ENCODE measurements around the gene SCD5. TPM values are rescaled to one million over a fixed set of nuclear protein-coding genes. Genes with fewer than 3 reads are reported as not detected.

The SCD5 gene
- polyA plus RNA-seq, 1 donor from 2014 or later, result 212 TPM

DNA sequence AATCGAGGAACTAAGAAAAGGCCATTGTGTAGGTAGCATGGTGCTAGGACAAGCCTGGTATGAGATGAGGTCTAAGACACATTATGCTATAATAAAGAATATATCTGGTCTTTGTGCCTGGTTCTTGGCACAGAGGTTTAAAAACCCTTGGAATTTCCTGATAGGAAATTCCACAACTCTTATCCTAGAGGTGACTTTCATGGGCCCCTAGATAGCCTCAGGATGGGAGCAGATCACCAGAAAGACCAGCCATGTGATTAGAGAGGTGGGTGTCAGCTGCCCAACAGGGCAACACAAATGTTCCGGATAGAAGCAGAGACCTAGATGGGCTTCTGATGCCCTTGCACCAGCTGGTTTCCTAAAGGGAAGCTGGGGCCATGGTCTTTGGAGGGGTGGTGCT, 107.2 kb downstream of the SCD5 start:
- Histone ChIP-seq H3F3A (ENCODE audit: insufficient read depth, low read length, poor library complexity, severe bottlenecking) (no peaks in the 10 kb centered on the region), H3K9me3 (ENCODE audit: low read length) (no peaks in the 10 kb centered on the region), H4K20me1 (ENCODE audit: insufficient read depth) (no peaks in the 10 kb centered on the region), H3K4me3 (ENCODE audit: low read length) (no peak overlapping the region), H3K4me2 (ENCODE audit: low read length) (no peak overlapping the region), H3K27me3 (ENCODE audit: insufficient read depth, low read depth, low read length) (no peaks in the 10 kb centered on the region), H3K9ac (ENCODE audit: low read length) (no peak overlapping the region), H3K79me2 (replicated peaks; ENCODE audit: insufficient read depth, low read length) (no peaks in the 10 kb centered on the region), H2AFZ (ENCODE audit: low read depth, low read length) (no peak overlapping the region), H3K9me2 (ENCODE audit: insufficient read depth, low read length) (no peaks in the 10 kb centered on the region), H3K27ac (ENCODE audit: low read length) (no peak overlapping the region), H3K36me3 (ENCODE audit: insufficient read depth, low read length) (no peaks in the 10 kb centered on the region)
- no peak for TF ChIP-seq RAD21 (conservative IDR thresholded peaks at IDR 0.05)
- no peak for TF ChIP-seq POLR2AphosphoS5 (IDR thresholded peaks at IDR 0.05)
- TF ChIP-seq SMC3 (conservative IDR thresholded peaks at IDR 0.05; ENCODE audit: poor library complexity), result no peak
- TF ChIP-seq, protein P1, sequence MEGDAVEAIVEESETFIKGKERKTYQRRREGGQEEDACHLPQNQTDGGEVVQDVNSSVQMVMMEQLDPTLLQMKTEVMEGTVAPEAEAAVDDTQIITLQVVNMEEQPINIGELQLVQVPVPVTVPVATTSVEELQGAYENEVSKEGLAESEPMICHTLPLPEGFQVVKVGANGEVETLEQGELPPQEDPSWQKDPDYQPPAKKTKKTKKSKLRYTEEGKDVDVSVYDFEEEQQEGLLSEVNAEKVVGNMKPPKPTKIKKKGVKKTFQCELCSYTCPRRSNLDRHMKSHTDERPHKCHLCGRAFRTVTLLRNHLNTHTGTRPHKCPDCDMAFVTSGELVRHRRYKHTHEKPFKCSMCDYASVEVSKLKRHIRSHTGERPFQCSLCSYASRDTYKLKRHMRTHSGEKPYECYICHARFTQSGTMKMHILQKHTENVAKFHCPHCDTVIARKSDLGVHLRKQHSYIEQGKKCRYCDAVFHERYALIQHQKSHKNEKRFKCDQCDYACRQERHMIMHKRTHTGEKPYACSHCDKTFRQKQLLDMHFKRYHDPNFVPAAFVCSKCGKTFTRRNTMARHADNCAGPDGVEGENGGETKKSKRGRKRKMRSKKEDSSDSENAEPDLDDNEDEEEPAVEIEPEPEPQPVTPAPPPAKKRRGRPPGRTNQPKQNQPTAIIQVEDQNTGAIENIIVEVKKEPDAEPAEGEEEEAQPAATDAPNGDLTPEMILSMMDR (IDR thresholded peaks at IDR 0.05; ENCODE audit: poor library complexity, severe bottlenecking), result no peak

DNA sequence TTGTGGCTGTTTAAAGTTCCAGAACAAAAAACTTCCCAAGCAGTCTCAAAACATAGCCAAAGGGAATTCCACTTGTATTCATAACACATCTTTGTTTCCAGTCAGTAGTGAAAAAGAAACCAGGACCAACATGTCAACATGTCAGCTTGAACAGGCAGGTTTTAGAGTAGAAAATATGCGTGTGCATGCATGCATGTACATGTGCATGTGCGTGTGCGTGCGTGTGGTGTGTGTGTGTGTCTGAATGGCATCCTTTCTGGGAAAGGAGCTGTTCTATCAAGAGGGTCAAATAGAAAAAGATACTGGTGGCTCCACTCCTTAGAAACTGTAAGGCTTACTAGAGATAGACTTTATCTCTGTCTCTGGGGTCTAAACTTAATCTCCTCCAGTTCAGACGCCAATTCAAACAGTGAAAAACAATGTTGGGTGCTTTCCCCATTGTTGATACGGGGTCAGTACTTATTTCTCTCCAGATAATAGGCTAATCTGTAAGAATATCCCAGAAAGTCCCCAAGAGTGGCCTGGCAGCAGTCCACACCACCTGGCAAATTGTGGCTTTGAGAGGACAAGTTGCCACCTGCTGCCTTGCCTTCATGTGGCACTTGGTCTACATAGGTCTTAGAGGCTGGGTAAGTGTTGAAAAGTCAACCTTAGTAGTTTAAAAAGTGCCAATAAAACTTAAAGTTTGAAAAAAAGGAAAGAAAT, 110.4 kb downstream of the SCD5 start:
- no peaks in the 10 kb centered on the region for H3K9me3 ChIP-seq (ENCODE audit: low read length)
- H3K27me3 ChIP-seq (ENCODE audit: insufficient read depth, low read depth, low read length), result no peaks in the 10 kb centered on the region
- no peak overlapping the region for H3K4me3 ChIP-seq (ENCODE audit: low read length)
- H3K27ac ChIP-seq (ENCODE audit: low read length), result no peak overlapping the region
- H3K9me2 ChIP-seq (ENCODE audit: insufficient read depth, low read length), result no peaks in the 10 kb centered on the region
- H3K9ac ChIP-seq (ENCODE audit: low read length), result no peak overlapping the region
- H3K4me2 ChIP-seq (ENCODE audit: low read length), result no peak overlapping the region
- no peaks in the 10 kb centered on the region for H3K79me2 ChIP-seq (replicated peaks; ENCODE audit: insufficient read depth, low read length)
- no peaks in the 10 kb centered on the region for H4K20me1 ChIP-seq (ENCODE audit: insufficient read depth)
- H3K36me3 ChIP-seq (ENCODE audit: insufficient read depth, low read length), result no peaks in the 10 kb centered on the region
- no peak overlapping the region for H2AFZ ChIP-seq (ENCODE audit: low read depth, low read length)
- no peaks in the 10 kb centered on the region for H3F3A ChIP-seq (ENCODE audit: insufficient read depth, low read length, poor library complexity, severe bottlenecking)
- no peak for TF ChIP-seq EP300 (conservative IDR thresholded peaks at IDR 0.05; ENCODE audit: poor library complexity, severe bottlenecking)
- TF ChIP-seq, protein P1 (IDR thresholded peaks at IDR 0.05; ENCODE audit: poor library complexity, severe bottlenecking), result no peak

DNA sequence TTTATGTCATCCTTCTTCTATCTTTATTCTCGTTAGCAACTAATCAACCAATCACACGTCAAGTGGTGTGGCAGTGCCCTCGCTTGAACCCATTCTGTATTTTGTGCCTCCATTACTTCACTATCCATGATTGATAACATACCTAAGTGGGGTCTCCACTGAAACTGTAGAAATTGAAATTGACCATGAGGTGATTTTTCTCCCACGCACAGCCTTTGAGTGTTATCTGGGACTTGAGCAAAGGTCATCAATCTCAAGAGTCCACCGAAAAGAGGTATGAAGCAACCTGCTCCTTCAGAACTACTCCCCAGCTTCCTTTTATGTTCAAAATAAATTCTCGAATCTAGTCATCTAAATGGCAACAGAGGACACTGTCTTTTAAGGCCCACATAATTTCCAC, 111.1 kb downstream of the SCD5 start:
- H3K4me2 ChIP-seq (ENCODE audit: low read length), result no peak overlapping the region
- H3K4me3 ChIP-seq (ENCODE audit: low read length), result no peak overlapping the region
- no peak overlapping the region for H3K27ac ChIP-seq (ENCODE audit: low read length)
- H3K9ac ChIP-seq (ENCODE audit: low read length), result no peak overlapping the region
- H3K9me3 ChIP-seq (ENCODE audit: low read length), result no peaks in the 10 kb centered on the region
- no peaks in the 10 kb centered on the region for H3K79me2 ChIP-seq (replicated peaks; ENCODE audit: insufficient read depth, low read length)
- no peak overlapping the region for H2AFZ ChIP-seq (ENCODE audit: low read depth, low read length)
- no peaks in the 10 kb centered on the region for H3F3A ChIP-seq (ENCODE audit: insufficient read depth, low read length, poor library complexity, severe bottlenecking)
- no peaks in the 10 kb centered on the region for H3K9me2 ChIP-seq (ENCODE audit: insufficient read depth, low read length)
- TF ChIP-seq, protein P1 (IDR thresholded peaks at IDR 0.05; ENCODE audit: poor library complexity, severe bottlenecking), result no peak
- no peak for TF ChIP-seq TAF1 (IDR thresholded peaks at IDR 0.05; ENCODE audit: low read depth)
- TF ChIP-seq EZH2 (IDR thresholded peaks at IDR 0.05; ENCODE audit: borderline replicate concordance, insufficient read depth, low read length, poor library complexity, severe bottlenecking), result no peak
- no peak for TF ChIP-seq MXI1 (conservative IDR thresholded peaks at IDR 0.05; ENCODE audit: poor library complexity, severe bottlenecking)
- TF ChIP-seq POLR2AphosphoS5 (IDR thresholded peaks at IDR 0.05), result no peak
- no peaks in the 10 kb centered on the region for H4K20me1 ChIP-seq (ENCODE audit: insufficient read depth)
- H3K36me3 ChIP-seq (ENCODE audit: insufficient read depth, low read length), result no peaks in the 10 kb centered on the region
- no peaks in the 10 kb centered on the region for H3K27me3 ChIP-seq (ENCODE audit: insufficient read depth, low read depth, low read length)

Measured in neural cell (in vitro differentiated cells).